ENCODE results near the gene BCL7C.

Gene BCL7C

DNA sequence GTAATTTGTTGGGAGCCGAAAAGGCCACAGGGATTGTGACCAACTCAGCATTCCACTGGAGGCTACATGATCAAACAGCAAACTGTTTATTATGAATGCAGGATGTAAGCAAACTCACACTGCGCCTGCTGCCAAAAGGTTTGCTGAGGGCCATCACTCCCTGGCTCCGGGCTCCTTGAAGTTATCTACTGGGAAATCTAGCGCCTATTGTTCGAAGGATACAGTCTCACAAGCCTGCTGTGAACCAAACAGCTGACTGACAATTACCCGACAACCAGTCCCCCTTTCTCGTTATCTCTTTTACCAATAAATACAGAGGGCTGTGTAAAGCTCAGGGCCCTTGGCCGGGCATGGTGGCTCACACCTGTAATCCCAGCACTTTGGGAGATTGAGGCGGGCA, 52.5 kb downstream of the BCL7C start:
- TF ChIP-seq, protein P1, sequence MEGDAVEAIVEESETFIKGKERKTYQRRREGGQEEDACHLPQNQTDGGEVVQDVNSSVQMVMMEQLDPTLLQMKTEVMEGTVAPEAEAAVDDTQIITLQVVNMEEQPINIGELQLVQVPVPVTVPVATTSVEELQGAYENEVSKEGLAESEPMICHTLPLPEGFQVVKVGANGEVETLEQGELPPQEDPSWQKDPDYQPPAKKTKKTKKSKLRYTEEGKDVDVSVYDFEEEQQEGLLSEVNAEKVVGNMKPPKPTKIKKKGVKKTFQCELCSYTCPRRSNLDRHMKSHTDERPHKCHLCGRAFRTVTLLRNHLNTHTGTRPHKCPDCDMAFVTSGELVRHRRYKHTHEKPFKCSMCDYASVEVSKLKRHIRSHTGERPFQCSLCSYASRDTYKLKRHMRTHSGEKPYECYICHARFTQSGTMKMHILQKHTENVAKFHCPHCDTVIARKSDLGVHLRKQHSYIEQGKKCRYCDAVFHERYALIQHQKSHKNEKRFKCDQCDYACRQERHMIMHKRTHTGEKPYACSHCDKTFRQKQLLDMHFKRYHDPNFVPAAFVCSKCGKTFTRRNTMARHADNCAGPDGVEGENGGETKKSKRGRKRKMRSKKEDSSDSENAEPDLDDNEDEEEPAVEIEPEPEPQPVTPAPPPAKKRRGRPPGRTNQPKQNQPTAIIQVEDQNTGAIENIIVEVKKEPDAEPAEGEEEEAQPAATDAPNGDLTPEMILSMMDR (conservative IDR thresholded peaks at IDR 0.05; ENCODE audit: low read length): no peak
- DNase-seq (ENCODE audit: low read depth): no peak
- no peak overlapping the region for H3K4me3 ChIP-seq (ENCODE audit: low read length)

DNA sequence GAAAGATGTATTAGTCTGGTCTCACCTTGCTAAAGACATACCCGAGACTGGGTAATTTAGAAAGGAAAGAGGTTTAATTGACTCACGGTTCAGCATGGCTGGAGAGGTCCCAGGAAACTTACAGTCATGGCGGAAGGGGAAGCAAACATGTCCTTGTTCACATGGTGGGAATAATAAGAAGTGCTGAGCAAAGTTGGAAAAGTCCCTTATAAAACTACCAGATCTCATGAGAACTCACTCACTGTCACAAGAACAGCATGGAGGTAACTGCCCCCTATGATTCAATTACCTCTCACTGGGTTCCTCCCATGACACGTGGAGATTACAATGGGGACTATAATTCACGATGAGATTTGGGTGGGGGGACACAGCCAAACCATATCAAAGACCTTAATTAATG, 53.3 kb downstream of the BCL7C start:
- TF ChIP-seq, protein P1 (conservative IDR thresholded peaks at IDR 0.05; ENCODE audit: low read length): no peak
- DNase-seq (ENCODE audit: low read depth): no peak
- no peak overlapping the region for H3K4me3 ChIP-seq (ENCODE audit: low read length)

DNA sequence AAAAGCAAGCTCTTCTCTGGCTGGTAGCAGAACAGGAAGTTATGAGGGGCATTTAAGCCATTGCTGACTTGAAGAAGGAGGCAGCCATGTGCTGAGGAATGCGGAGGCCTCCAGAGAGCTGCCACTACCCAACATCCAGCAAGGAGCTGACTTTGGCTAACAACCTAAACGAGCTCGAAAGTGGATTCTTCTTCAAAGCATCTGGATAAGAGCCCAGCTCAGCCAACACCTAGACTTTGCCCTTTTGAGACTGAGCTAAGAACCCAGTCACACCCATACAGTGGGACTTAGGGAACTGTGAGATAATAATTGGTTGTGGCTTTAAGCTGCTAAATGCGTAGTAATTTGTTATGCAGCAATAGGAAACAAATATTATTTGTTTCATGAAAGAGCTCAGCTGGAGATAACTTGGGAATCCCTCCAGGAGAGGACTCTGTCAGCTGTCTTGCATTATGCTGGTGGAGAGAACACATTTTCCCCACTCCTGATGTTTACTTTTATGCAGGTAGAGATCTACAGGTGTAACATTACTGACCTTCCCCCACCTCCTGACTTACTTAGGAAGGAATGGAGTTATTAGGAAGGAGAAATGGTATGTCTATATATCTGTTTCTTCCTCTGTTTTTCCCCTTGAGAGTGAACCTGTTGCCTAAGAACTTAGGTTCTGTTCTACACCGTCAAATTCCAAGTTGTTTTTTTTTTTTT, 54.2 kb downstream of the BCL7C start:
- TF ChIP-seq, protein P1 (conservative IDR thresholded peaks at IDR 0.05; ENCODE audit: low read length): no peak
- H3K4me3 ChIP-seq (ENCODE audit: low read length): no peak overlapping the region
- no peak for DNase-seq (ENCODE audit: low read depth)

DNA sequence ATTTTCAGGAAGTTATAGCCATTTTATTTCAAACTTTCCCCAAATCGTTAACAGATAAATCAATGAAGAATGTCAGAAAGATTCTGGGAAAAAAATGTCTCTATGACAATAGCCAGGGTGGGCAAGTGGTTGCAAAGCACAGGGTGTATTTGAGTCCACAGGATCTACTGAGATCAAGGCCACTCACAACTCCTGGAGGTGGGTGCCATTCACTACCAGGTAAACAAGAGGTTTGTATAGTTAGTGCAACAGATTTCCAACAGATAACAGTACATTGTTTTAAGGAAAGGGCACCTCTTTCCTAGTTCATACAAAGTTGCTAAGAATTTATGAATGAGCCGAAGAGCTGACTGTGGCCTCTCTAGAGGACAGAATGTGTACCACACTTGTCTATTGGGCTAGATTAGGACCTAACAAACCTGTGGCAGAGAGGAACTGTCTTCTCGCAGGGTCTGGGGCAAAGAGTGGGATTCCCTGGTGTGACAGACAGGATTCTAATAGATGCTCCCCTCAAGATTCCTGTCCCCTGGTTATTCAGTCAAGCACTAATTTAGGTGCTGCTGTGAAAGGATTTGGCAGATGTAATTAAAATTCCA, 54.9 kb downstream of the BCL7C start:
- TF ChIP-seq, protein P1 (conservative IDR thresholded peaks at IDR 0.05; ENCODE audit: low read length): no peak; the same call in 1 of the 2 replicates
- H3K4me3 ChIP-seq (ENCODE audit: low read length): no peak overlapping the region
- DNase-seq (ENCODE audit: low read depth): no peak

DNA sequence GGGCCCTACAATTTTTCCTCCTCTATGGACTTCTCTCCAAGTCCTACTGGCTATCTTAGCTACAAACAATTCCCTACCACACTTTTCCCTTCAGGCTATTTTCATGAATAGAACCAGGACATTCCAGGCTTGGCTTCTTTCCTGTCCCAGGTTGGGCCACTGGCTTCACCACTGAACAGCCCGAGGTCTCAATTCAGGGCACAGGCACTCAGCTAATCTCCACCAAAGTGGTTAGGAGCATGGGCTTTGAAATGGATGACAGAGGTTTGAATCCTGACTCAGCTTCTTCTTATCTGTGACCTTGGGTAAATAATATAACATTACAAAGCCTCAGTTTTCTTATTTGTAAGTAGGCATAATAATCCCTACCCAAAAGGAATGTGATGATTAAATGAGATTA, 56.0 kb downstream of the BCL7C start:
- H3K4me3 ChIP-seq (ENCODE audit: low read length): no peak overlapping the region
- DNase-seq (ENCODE audit: low read depth): no peak
- TF ChIP-seq, protein P1 (conservative IDR thresholded peaks at IDR 0.05; ENCODE audit: low read length): no peak
